MV-4-11 (cell line): ENCODE measurements around the gene PPP3CA.

Experiments used
- DNase-seq: peaks from one replicate; lab custom pipeline; 2025; lab: John Stamatoyannopoulos, UW

PPP3CA gene

DNA sequence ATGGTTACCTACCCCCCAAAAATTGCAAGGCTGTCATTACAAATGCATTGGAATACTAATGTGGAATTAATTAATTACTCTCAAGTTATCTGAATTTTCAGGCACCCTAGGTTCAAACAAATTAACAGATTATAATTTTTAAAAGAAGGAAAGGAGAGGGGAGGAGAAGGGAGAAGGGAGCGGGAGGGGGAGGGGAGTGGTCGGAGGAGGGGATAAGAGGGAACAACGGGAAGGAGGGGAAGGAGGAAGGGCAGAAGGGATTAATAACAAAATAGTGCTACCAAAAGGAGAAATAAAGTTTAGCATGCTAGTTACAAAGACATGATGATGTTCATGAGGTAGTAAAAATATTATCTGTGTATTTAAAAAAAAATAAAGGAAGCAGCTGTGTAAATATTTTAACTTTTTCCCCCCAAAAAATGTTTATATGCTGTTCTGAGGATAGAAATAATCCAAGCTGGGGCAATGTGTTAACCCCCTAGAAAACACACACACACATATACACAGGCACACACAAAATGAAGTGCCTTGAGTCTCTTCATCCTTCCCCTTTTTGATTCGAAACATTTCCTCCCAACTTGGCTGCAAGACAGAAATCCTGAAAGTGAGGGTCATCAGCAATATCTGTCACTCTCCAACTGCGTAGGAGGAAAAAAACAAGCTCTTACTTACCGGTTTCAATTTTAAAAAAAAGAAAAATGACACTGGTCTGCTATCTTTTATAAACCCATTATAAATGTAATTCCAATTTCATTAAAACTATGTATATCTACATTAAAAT lies 58.8 kb downstream of the PPP3CA start:
- peak; percentile 71 for DNase-seq

DNA sequence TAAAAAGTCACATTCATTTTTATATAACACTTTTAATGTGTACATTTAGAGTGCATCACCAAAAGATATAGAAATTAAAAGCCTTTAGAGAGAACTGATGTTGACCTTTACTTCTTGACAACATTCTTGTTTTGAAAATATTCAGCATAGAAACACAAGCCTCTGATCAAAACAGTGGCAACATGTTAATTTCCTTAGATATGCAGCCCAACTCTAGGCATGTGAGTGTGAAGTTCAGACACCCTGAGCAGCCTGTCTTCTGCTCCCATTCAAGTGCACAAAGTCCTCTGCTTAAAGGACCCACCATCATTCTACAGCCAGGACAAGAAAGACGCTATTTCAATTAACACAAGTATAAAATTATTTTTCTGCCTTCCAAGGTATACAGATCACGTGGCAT lies 60.0 kb downstream of the PPP3CA start:
- DNase-seq = no peak

DNA sequence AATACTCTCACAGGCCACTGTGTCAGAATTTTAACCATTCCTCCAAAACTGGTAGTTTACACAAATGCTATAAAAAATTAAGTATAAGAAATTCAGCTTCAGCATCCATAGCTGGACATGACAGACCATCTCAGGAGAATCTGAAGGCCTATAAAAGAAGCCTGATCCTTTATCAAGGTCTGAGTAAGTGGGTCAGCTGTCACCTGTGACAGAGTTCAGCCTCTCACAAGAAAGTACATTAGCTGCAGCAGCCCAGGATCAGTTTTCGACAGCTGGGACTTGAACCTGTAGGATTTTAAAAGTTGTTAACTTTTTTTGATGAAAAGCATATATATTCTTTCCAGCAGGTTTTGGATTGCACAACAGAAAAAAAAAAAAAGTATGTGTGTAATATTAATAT lies 60.7 kb downstream of the PPP3CA start:
- DNase-seq = no peak

GRCh38 chr4:101285985-101286384 lies 61.3 kb downstream of the PPP3CA start:
- DNase-seq = no peak

- no peak for DNase-seq
Observed at GRCh38 chr4:101284546-101284945, 62.8 kb downstream of the PPP3CA start.

DNA sequence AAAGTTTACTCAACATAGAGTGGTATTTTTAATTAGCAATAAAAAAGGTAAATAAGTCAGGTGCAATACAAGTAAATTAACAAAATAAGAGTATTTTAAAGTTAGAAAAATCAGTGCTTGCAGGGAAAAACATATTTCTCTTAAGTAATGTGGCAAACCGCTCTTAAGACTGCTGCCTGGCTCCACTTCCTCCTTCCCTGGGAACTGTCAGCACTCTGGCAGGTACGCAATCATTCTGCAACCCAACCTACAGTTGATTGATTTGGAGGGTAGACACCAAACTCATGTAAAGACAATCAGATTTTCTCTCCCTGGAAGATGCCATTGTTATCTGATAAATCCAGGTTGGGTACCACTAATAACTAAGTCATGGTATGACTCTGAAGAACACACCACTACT lies 63.9 kb downstream of the PPP3CA start:
- DNase-seq = peak; percentile 48

DNA sequence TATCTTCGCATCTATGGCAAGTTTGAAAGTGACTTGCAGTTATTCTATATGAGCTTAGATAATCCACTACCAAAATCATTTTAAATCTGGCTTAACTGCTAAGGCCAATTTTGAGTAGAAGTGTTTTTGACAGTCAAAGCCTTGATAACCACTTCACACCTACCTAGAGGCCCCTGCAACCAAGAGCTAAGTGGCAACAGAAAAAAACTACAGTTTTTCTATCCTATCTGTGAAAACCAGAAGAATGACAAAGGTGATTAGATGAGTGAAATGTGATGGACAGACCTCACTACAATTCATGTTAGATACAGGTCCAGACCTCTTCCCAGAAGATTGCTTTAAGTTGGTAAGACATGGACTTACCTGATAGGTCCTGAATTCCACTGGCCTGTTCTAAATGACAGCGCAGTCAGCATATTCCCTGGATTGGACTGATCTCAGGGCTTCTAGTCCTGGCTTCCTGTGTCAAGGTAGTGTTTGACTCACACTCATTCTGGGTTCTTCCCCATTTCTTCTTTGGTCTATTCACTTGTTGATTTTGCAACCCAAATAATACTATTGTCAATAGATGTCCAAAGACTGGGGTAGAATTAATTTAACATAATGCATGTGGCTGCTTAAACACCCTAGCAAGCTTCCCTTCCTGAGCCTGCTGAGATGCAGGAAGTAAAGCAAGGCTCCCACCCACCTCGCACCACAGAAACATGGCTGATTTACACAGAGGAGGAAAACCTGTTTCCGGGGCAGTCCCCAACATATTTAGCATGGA lies 65.1 kb downstream of the PPP3CA start:
- peak; percentile 10 for DNase-seq

DNA sequence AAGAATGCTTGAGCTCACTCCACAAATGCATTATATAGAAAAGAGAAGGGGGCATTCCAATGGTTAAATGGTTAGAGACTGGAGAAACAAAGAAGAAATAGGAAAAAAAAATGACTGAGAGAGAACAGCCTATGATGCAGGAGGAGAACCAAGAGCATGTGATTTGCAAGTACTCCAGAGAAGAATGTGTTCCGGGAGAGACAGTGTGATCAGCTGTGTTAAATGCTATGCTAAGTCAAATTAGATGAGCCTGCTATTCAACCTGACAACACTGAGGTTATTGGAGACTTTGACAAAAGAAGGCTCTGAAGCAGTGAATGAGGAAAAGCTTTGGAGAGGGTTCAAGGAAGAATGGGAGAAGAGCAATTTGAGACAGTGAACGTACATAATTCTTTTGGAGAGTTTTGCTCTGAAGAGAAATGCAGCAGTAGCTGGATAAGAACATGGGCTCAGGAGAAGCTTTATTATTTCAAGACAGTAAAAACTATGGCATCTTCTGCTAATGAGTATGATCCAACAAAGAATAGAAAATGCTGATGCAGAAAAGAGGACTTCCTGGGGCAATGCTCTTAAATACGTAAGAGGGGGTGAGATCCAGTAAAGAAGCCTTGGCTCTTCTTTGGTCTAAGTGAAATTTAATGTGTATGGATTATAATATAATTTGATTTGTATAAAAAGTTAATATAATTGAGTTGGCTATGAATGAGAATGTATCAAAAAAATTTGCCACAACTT lies 66.3 kb downstream of the PPP3CA start:
- DNase-seq = no peak

DNA sequence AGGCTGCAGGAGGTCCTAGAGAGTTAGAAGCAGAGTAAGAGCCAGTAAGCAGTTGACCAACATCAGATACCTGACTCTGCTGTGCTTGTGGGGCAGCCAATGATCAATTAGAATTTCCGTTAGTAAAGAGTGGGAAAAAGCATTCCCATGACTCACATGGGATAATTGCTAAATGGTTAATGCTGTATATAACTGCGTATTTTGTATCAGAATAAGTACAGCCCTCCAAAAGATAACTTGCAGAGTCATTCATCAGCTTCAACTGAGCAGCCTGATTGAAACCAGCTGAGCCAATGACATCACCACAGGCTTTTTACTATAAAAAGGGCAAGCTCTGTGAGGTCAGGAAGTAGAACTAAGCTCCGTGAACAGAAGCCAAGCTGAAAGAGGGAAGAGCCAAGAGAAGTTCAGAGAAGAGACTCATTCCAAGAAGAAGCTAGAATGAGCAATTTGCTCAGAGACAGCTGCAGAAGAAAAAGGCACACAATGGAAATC lies 67.9 kb downstream of the PPP3CA start:
- DNase-seq = peak; percentile 88

GRCh38 chr4:101277671-101278070 lies 69.7 kb downstream of the PPP3CA start:
- DNase-seq = no peak

- DNase-seq = no peak
Observed at GRCh38 chr4:101276661-101277060, 70.7 kb downstream of the PPP3CA start.

- peak; percentile 83 for DNase-seq
Observed at GRCh38 chr4:101274888-101275752, 72.2 kb downstream of the PPP3CA start.

GRCh38 chr4:101271516-101271915 lies 75.8 kb downstream of the PPP3CA start:
- DNase-seq = no peak

GRCh38 chr4:101269682-101270081 lies 77.6 kb downstream of the PPP3CA start:
- DNase-seq = peak; percentile 26

- DNase-seq = no peak
Observed at GRCh38 chr4:101265816-101266172, 81.5 kb downstream of the PPP3CA start.

DNA sequence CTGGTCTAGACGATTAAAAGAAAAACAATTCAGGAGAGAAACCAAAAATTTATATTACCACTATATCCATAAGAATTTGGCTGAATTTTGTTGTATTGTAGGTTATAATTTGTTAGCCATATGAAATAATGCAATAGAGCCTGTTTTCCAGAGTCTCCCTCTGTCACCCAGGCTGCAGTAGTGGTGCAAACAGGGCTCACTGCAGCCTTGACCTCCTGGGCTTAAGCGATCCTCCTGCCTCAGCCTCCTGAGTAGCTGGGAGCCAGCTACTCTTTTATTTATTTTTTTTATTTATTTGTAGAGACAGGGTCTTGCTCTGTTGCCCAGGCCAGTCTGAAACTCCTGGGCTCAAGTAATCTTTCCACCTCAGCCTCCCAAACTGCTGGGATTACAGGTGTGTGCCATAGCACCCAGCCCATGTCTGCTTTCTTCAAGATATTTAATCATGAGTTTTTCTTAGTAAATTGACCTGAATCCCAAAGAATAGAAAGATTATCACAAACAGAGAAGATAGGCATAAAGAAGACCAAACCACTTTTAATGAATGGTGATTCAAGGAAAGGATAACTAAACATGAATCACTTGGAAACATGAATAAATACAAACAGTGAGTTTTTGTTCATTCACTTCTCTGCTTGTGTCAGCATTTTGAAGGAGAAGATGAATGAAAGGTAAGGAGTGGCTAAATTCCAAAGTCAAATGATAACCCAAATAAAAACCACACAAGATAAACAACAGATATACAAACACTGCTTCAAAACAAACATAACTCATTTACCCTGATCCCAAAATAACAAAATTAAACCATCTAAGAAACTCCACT lies 82.1 kb downstream of the PPP3CA start:
- no peak for DNase-seq

- no peak for DNase-seq
Observed at GRCh38 chr4:101264512-101264911, 82.8 kb downstream of the PPP3CA start.

DNA sequence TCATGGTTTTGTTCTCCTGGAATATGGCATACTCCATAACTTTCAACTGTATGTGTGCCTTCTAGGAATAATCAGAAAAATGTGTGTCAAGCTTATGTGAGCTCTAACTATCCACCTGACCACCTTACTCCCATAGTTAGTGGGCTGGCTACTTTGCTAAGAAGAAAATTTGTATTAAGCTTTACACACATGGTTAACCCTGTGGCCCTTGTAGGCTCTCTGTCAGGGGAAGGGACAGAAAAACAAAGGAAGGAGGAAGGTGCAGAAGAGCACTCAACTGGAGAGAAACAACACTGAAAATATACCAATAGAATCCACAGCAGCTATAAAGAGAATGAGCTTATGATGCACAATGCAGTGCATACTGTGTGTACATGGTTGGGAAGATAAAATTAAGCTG lies 84.6 kb downstream of the PPP3CA start:
- DNase-seq = no peak

GRCh38 chr4:101259876-101260275 lies 87.5 kb downstream of the PPP3CA start:
- DNase-seq = no peak

- no peak for DNase-seq
Observed at GRCh38 chr4:101258883-101259282, 88.4 kb downstream of the PPP3CA start.

DNA sequence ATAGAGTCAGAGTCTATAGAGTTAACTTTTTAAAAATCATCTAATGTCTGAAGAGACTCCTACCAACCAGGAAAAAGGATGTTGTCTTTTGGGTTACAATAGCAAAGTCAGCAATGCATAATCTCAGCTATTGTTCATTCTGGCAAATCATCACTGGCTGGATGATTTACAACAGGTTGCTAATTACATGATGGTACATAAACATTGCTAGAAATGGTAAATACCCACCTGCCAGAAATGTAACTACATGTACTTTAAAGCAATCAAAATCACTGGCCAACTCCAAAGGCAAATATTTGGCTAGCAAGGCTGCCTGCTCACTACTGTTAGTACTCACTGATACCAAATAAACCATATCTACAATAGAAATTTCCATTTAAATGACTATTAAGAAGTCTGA lies 91.1 kb downstream of the PPP3CA start:
- DNase-seq = no peak
